Prostate gland (tissue), 2 donors: Measurements from ENCODE around the gene TREML1.

Source experiments
- CTCF ChIP-seq, 4 experiments: fragments of 200-600 bp in 2 of 4; fragments of 450-650 bp in 2 of 4; sonication (generic) in 2 of 4; IDR thresholded peaks; 1 replicate in 3 of 4; 2 replicates in 1 of 4; pipeline ENCODE4 v1.5.1; 2016 to 2019; ENCODE audit warnings: antibody characterized with exemption in 4 of 4, mild to moderate bottlenecking in 2 of 4, moderate library complexity in 2 of 4
- POLR2A ChIP-seq: fragments of 450-650 bp; IDR thresholded peaks from one replicate; pipeline ENCODE4 v1.6.1; 2016; ENCODE audit warnings: antibody characterized with exemption, mild to moderate bottlenecking
- POLR2AphosphoS5 ChIP-seq: sonication (generic); formaldehyde crosslinking; IDR thresholded peaks from one replicate; pipeline ENCODE4 v1.6.1; 2017; ENCODE audit warnings: antibody characterized with exemption

DNA sequence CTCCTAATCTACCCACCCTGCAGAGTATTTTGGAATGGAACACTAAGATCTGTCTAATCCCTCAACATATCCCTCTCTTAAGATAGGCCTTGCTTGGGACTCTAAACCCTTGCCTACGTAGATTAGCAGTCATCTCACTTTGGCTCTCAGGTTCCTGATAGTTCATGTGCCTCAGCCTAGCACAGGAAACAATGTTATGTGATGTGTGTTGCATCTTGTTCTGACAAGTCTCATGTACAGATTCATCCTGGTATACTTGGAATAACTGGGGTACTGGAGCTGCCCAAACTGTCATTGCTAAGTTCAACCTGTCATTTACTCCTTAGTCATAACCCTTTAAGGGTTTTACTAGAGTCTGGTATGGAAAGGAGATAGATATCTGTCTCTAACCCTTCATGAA is 34.1 kb downstream of the TREML1 start:
- TF ChIP-seq CTCF (IDR thresholded peaks at IDR 0.05) = no peak
- TF ChIP-seq POLR2AphosphoS5 = no peak
- no peak for TF ChIP-seq POLR2A
